ENCODE data around the gene KIF21B.

Gene KIF21B

GRCh38 chr1:201038186-201038876 lies 14.8 kb upstream of the KIF21B start:
- no peak overlapping the region for H3K4me3 ChIP-seq (ENCODE audit: low read length)
- no peak for TF ChIP-seq ZNF274 (IDR thresholded peaks at IDR 0.05; ENCODE audit: low read depth, low read length)

GRCh38 chr1:201036188-201036842 lies 12.8 kb upstream of the KIF21B start:
- no peak overlapping the region for H3K4me3 ChIP-seq (ENCODE audit: low read length)
- TF ChIP-seq ZNF274 (IDR thresholded peaks at IDR 0.05; ENCODE audit: low read depth, low read length): no peak

- TF ChIP-seq ZNF274 (IDR thresholded peaks at IDR 0.05; ENCODE audit: low read depth, low read length): no peak
- no peak overlapping the region for H3K4me3 ChIP-seq (ENCODE audit: low read length)
Measured at GRCh38 chr1:201034671-201035070, 11.2 kb upstream of the KIF21B start.

GRCh38 chr1:201032408-201032807 lies 8.9 kb upstream of the KIF21B start:
- no peak for TF ChIP-seq ZNF274 (IDR thresholded peaks at IDR 0.05; ENCODE audit: low read depth, low read length)
- H3K4me3 ChIP-seq (ENCODE audit: low read length): no peak overlapping the region

- H3K4me3 ChIP-seq (ENCODE audit: low read length): no peak overlapping the region
- no peak for TF ChIP-seq ZNF274 (IDR thresholded peaks at IDR 0.05; ENCODE audit: low read depth, low read length)
Measured at GRCh38 chr1:201028461-201028889, 5.0 kb upstream of the KIF21B start.

- no peak overlapping the region; the same call in 1 of the 2 replicates for H3K4me3 ChIP-seq (ENCODE audit: low read length)
- TF ChIP-seq ZNF274 (IDR thresholded peaks at IDR 0.05; ENCODE audit: low read depth, low read length): no peak
Measured at GRCh38 chr1:201026836-201027235, 3.3 kb upstream of the KIF21B start.

GRCh38 chr1:201026234-201026633 lies 2.7 kb upstream of the KIF21B start:
- no peak for TF ChIP-seq ZNF274 (IDR thresholded peaks at IDR 0.05; ENCODE audit: low read depth, low read length)
- H3K4me3 ChIP-seq (ENCODE audit: low read length): no peak overlapping the region; the same call in 1 of the 2 replicates

- H3K4me3 ChIP-seq (ENCODE audit: low read length): no peak overlapping the region; the same call in 1 of the 2 replicates
- no peak for TF ChIP-seq ZNF274 (IDR thresholded peaks at IDR 0.05; ENCODE audit: low read depth, low read length)
Measured at GRCh38 chr1:201025571-201026002, 2.1 kb upstream of the KIF21B start.

GRCh38 chr1:201024625-201024998 lies 1.1 kb upstream of the KIF21B start:
- no peak for TF ChIP-seq ZNF274 (IDR thresholded peaks at IDR 0.05; ENCODE audit: low read depth, low read length)
- no peak overlapping the region for H3K4me3 ChIP-seq (ENCODE audit: low read length)

GRCh38 chr1:201023920-201024624 lies 558 bp upstream of the KIF21B start:
- no peak for TF ChIP-seq ZNF274 (IDR thresholded peaks at IDR 0.05; ENCODE audit: low read depth, low read length)
- no peak overlapping the region for H3K4me3 ChIP-seq (ENCODE audit: low read length)

GRCh38 chr1:201022820-201023516 lies 546 bp downstream of the KIF21B start:
- TF ChIP-seq ZNF274 (IDR thresholded peaks at IDR 0.05; ENCODE audit: low read depth, low read length): no peak
- H3K4me3 ChIP-seq (ENCODE audit: low read length): peak overlapping the region; percentile 76

GRCh38 chr1:201022493-201022819 lies 1.1 kb downstream of the KIF21B start:
- no peak for TF ChIP-seq ZNF274 (IDR thresholded peaks at IDR 0.05; ENCODE audit: low read depth, low read length)
- peak overlapping the region; percentile 76 for H3K4me3 ChIP-seq (ENCODE audit: low read length)

- TF ChIP-seq ZNF274 (IDR thresholded peaks at IDR 0.05; ENCODE audit: low read depth, low read length): no peak
- H3K4me3 ChIP-seq (ENCODE audit: low read length): peak overlapping the region; percentile 76
Measured at GRCh38 chr1:201021630-201022492, 1.7 kb downstream of the KIF21B start.

All from GM08714 (cell line).